Mesendoderm (in vitro differentiated cells): ENCODE results near the gene GPHN.

Experiments used
- DNase-seq: peaks from one replicate; pipeline ENCODE4 v3.0.0; 2013
- H2AK5ac ChIP-seq: 2 replicates; pipeline ENCODE4 v1.6.1; 2013; ENCODE audit warnings: low read length, inconsistent platforms
- H2BK120ac ChIP-seq: 2 replicates; pipeline ENCODE4 v1.6.1; 2013; ENCODE audit warnings: low read depth, mild to moderate bottlenecking, low read length, moderate library complexity, mixed read lengths
- H2BK15ac ChIP-seq: replicated peaks from 2 replicates; pipeline ENCODE4 v1.6.1; 2013; ENCODE audit warnings: low read depth, mild to moderate bottlenecking, moderate library complexity
- H2BK5ac ChIP-seq: 2 replicates; pipeline ENCODE4 v1.6.1; 2013; ENCODE audit warnings: low read length, inconsistent platforms
- H3K18ac ChIP-seq: 2 replicates; pipeline ENCODE4 v1.6.1; 2013; ENCODE audit warnings: mild to moderate bottlenecking, low read length, mixed read lengths
- H3K23ac ChIP-seq: one replicate; pipeline ENCODE4 v1.6.1; 2013; ENCODE audit warnings: low read length
- H3K27ac ChIP-seq: 2 replicates; pipeline ENCODE4 v1.5.1; 2013; ENCODE audit warnings: low read depth, mild to moderate bottlenecking, inconsistent platforms, low read length, moderate library complexity
- H3K27me3 ChIP-seq: 2 replicates; pipeline ENCODE4 v1.6.1; 2013; ENCODE audit warnings: low read length, control low read depth, mild to moderate bottlenecking, inconsistent platforms; ENCODE audit not compliant: insufficient read depth, poor library complexity
- H3K36me3 ChIP-seq: 2 replicates; pipeline ENCODE4 v1.6.1; 2013; ENCODE audit warnings: low read length, inconsistent platforms; ENCODE audit not compliant: control insufficient read depth, insufficient read depth
- H3K4ac ChIP-seq: one replicate; pipeline ENCODE4 v1.6.1; 2013; ENCODE audit warnings: low read depth, mild to moderate bottlenecking, low read length, moderate library complexity
- H3K4me1 ChIP-seq: 2 replicates; pipeline ENCODE4 v1.6.1; 2013; ENCODE audit warnings: low read depth, low read length, inconsistent platforms; ENCODE audit not compliant: control insufficient read depth
- H3K4me2 ChIP-seq: 2 replicates; pipeline ENCODE4 v1.6.1; 2013; ENCODE audit warnings: low read length
- H3K4me3 ChIP-seq: 2 replicates; pipeline ENCODE4 v1.5.1; 2013; ENCODE audit warnings: mild to moderate bottlenecking, low read length
- H3K56ac ChIP-seq: one replicate; pipeline ENCODE4 v1.6.1; 2013; ENCODE audit warnings: low read length
- H3K79me1 ChIP-seq: 2 replicates; pipeline ENCODE4 v1.6.1; 2013; ENCODE audit warnings: low read length, inconsistent platforms
- H3K79me2 ChIP-seq: 2 replicates; pipeline ENCODE4 v1.6.1; 2013; ENCODE audit warnings: mild to moderate bottlenecking, low read length; ENCODE audit not compliant: control insufficient read depth, insufficient read depth
- H3K9ac ChIP-seq: 2 replicates; pipeline ENCODE4 v1.6.1; 2013; ENCODE audit warnings: low read length, inconsistent platforms
- H4K5ac ChIP-seq: one replicate; pipeline ENCODE4 v1.6.1; 2013; ENCODE audit warnings: low read length
- H4K8ac ChIP-seq: one replicate; pipeline ENCODE4 v1.6.1; 2013; ENCODE audit warnings: low read depth, mild to moderate bottlenecking, control low read depth, low read length, moderate library complexity
- WGBS: extraction: QIAGEN DNeasy Blood & Tissue Kit; methylation state at CpG from one replicate; pipeline ENCODE4 v1.1.7; 2013; ENCODE audit warnings: low lambda C conversion rate, missing lambda C conversion rate; ENCODE audit not compliant: insufficient coverage; ENCODE audit errors: extremely low coverage; 5-methylcytosine and 5-hydroxymethylcytosine counted together

GPHN gene

DNA sequence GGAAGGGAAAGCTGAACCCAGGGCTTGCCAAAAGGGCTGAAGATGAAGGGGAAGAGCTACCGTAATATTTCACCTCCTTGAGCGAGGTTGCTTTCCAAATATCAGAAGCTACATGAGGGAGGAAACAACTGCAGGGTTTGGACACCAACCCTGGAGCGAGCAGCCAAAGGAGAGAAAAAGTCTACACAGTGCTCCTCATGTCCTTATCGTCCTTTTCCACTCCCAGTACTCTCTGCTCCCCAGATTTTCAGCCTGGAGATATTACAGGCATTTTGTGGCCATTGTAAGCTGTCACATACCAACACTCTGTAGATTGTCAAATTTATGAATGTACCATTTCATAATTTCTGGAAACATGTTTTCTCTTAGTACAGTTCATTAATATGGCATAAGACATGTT lies 115.9 kb downstream of the GPHN start:
- Histone ChIP-seq H3K79me2 (peaks cover 3% of the 10 kb centered on the region), H4K5ac (no peak overlapping the region), H3K4me3 (no peak overlapping the region), H3K4me2 (no peak overlapping the region), H3K36me3 (no peaks in the 10 kb centered on the region), H4K8ac (no peak overlapping the region), H3K4ac (no peak overlapping the region), H2AK5ac (no peak overlapping the region), H3K27ac (no peak overlapping the region), H3K79me1 (peaks cover 2% of the 10 kb centered on the region), H3K27me3 (no peaks in the 10 kb centered on the region), H2BK120ac (no peak overlapping the region), H2BK5ac (no peak overlapping the region), H3K18ac (no peak overlapping the region), H3K56ac (no peak overlapping the region), H3K4me1 (no peaks in the 10 kb centered on the region), H3K9ac (no peak overlapping the region), H3K23ac (no peak overlapping the region), H2BK15ac (no peak overlapping the region)
- no CpG with 5 or more reads among the region's 4 CpGs for WGBS
- DNase-seq: no peak

DNA sequence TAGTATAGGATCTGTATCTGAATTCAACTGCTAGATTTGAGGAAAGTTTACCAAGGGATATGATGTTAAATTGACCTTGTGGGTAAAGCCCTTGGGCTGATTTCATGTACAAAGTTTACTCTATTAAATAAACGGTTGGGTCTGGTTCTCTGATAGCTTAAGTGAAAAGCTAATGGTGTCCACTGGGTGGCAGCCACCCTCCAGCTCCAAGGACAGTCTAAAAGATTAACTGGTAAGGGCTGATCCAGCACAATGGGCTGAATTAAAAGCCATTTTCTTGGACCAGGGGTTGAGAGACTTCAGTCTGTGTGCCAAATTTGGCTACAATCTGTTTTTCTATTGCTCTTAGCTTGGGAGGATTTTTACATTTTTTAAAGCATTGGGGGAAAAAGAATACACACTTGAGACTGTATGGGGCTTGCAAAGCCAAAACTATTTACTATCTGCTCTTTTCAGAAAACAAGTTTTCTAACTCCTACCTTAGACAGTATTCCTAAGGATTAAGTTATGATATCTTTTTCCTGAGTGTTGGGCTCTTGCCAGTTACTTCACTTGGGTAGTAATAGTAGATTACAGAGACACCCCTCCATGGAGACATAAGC lies 116.5 kb downstream of the GPHN start:
- Histone ChIP-seq H3K79me1 (peaks cover 2% of the 10 kb centered on the region), H3K27ac (no peak overlapping the region), H3K27me3 (no peaks in the 10 kb centered on the region), H3K4me3 (no peak overlapping the region), H2BK15ac (no peak overlapping the region), H4K8ac (no peak overlapping the region), H3K23ac (no peak overlapping the region), H3K56ac (no peak overlapping the region), H3K9ac (no peak overlapping the region), H2BK120ac (no peak overlapping the region), H3K4me2 (no peak overlapping the region), H2BK5ac (no peak overlapping the region), H3K36me3 (no peaks in the 10 kb centered on the region), H3K18ac (no peak overlapping the region), H4K5ac (no peak overlapping the region), H3K79me2 (peaks cover 3% of the 10 kb centered on the region), H3K4ac (no peak overlapping the region), H3K4me1 (no peaks in the 10 kb centered on the region), H2AK5ac (no peak overlapping the region)
- peak; percentile 67 for DNase-seq
- no CpG with 5 or more reads among the region's 1 CpG for WGBS

DNA sequence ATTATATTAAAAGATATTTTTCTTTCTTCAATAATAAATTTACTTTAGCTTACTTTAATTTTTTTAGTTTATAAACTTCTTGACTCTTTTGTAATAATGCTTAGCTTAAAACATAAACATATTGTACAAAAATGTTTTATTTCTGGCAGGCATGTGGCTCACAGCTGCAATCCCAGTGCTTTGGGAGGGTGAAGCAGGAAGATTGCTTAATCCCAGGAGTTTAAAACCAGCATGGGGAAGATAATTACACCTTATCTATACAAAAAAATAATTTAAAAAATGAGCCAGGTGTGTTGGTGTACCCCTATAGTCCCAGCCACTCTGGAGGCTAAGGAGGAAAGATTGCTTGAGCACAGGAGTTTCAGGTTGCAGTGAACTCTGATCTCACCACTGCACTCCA lies 120.7 kb downstream of the GPHN start:
- H3K79me1 ChIP-seq: no peaks in the 10 kb centered on the region
- H3K4me1 ChIP-seq: no peaks in the 10 kb centered on the region
- no peak for DNase-seq
- H3K9ac ChIP-seq: no peak overlapping the region
- no peaks in the 10 kb centered on the region for H3K27me3 ChIP-seq
- no peak overlapping the region for H3K56ac ChIP-seq
- H3K4me3 ChIP-seq: no peak overlapping the region
- H3K4me2 ChIP-seq: no peak overlapping the region
- no peak overlapping the region for H3K4ac ChIP-seq
- H2BK120ac ChIP-seq: peak overlapping the region; percentile 45
- H2BK15ac ChIP-seq: no peak overlapping the region
- H3K27ac ChIP-seq: no peak overlapping the region
- H3K79me2 ChIP-seq: no peaks in the 10 kb centered on the region
- no peak overlapping the region for H4K5ac ChIP-seq
- no peak overlapping the region for H3K23ac ChIP-seq
- H3K18ac ChIP-seq: no peak overlapping the region
- no peaks in the 10 kb centered on the region for H3K36me3 ChIP-seq
- H2BK5ac ChIP-seq: no peak overlapping the region
- H2AK5ac ChIP-seq: no peak overlapping the region
- no peak overlapping the region for H4K8ac ChIP-seq

DNA sequence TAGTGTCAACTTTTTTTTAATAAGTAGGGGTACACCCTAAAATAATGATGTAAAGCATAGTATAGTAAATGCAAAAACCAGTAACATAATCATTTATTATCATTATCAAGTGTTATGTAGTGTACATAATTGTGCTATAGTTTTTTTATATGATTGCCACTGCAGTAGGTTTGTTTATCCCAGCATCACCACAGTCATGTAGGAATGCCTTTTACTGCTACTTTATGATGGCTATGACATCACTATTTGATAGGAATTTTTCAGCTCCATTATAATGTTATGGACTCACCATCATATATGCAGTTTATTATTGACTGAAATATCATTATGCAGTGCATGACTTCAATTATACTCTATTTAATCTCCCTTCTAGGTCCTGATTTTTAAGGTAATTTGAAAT lies 121.6 kb downstream of the GPHN start:
- Histone ChIP-seq H3K56ac (no peak overlapping the region), H3K9ac (no peak overlapping the region), H2AK5ac (no peak overlapping the region), H3K79me2 (no peaks in the 10 kb centered on the region), H3K27me3 (no peaks in the 10 kb centered on the region), H3K4ac (no peak overlapping the region), H3K79me1 (peaks cover 2% of the 10 kb centered on the region), H2BK5ac (no peak overlapping the region), H3K4me3 (no peak overlapping the region), H3K4me1 (no peaks in the 10 kb centered on the region), H2BK15ac (no peak overlapping the region), H4K5ac (no peak overlapping the region), H4K8ac (no peak overlapping the region), H3K4me2 (no peak overlapping the region), H3K27ac (no peak overlapping the region), H3K36me3 (no peaks in the 10 kb centered on the region), H2BK120ac (no peak overlapping the region), H3K18ac (no peak overlapping the region), H3K23ac (no peak overlapping the region)
- no peak for DNase-seq

DNA sequence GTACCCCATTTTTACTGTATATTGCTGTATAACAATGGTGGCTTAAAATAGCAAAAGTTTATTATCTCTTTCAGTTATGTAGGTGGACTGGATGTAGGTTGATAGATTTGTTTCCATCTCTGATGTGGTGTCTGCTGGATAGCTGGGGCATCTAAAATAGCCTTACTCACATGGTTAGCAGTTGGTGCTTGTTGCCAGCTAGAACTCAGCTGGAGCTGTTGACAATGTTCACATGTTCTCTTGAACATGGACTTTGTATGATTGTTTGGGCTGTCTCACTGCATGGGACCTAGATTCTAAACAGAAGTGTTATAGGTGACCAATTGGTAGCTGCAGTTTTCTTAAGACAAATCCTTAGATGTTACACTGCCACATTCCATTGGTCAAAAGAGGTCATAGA lies 126.9 kb downstream of the GPHN start:
- no peak overlapping the region for H2AK5ac ChIP-seq
- H4K5ac ChIP-seq: no peak overlapping the region
- no peak overlapping the region for H2BK15ac ChIP-seq
- H3K23ac ChIP-seq: no peak overlapping the region
- H3K9ac ChIP-seq: no peak overlapping the region
- H3K27me3 ChIP-seq: no peaks in the 10 kb centered on the region
- no peak overlapping the region for H2BK120ac ChIP-seq
- H3K36me3 ChIP-seq: no peaks in the 10 kb centered on the region
- H3K4me1 ChIP-seq: peaks cover 2% of the 10 kb centered on the region
- H3K56ac ChIP-seq: no peak overlapping the region
- H3K4me2 ChIP-seq: no peak overlapping the region
- H3K27ac ChIP-seq: no peak overlapping the region
- no peak overlapping the region for H3K18ac ChIP-seq
- no peak overlapping the region for H3K4me3 ChIP-seq
- H3K4ac ChIP-seq: no peak overlapping the region
- H3K79me1 ChIP-seq: peaks cover 4% of the 10 kb centered on the region
- H2BK5ac ChIP-seq: no peak overlapping the region
- peak; percentile 33 for DNase-seq
- peaks cover 2% of the 10 kb centered on the region for H3K79me2 ChIP-seq
- no peak overlapping the region for H4K8ac ChIP-seq

DNA sequence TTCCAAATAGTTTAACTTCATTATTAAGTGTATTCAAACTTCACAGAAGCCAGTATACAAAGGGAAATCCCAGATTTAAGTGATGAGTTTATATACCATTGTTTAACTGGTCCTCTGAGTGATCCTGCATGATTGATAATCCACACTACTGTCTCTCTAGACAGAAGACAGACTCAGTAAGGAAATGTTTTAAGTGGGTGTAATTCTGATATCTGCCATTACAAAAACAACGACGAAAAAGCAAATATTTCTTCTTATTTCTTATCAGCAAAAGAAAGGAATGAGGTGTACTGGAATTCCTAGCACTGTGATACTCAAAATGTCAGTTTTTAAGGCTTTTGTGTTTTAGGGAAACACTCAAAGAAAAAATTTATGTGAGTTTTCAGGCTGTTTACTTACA lies 127.5 kb downstream of the GPHN start:
- Histone ChIP-seq H4K5ac (no peak overlapping the region), H3K4ac (no peak overlapping the region), H2BK15ac (no peak overlapping the region), H2BK120ac (no peak overlapping the region), H3K18ac (no peak overlapping the region), H3K4me3 (no peak overlapping the region), H2BK5ac (no peak overlapping the region), H3K4me1 (peaks cover 2% of the 10 kb centered on the region), H3K79me1 (peaks cover 4% of the 10 kb centered on the region), H3K36me3 (no peaks in the 10 kb centered on the region), H4K8ac (no peak overlapping the region), H3K27ac (no peak overlapping the region), H2AK5ac (no peak overlapping the region), H3K23ac (no peak overlapping the region), H3K56ac (no peak overlapping the region), H3K4me2 (no peak overlapping the region), H3K27me3 (no peaks in the 10 kb centered on the region), H3K9ac (no peak overlapping the region), H3K79me2 (peaks cover 2% of the 10 kb centered on the region)
- no CpG with 5 or more reads among the region's 2 CpGs for WGBS
- DNase-seq: no peak
